MCF 10A (cell line): ENCODE data around the gene PUM2. TPM values are rescaled to one million over a fixed set of nuclear protein-coding genes. Genes with fewer than 3 reads are reported as not detected.
A peak's percentile ranks its signal among the peaks of the same experiment; 100 is the strongest.

Source experiments
- BruUV-seq: library from RNA; stranded (reverse); fragments of 400-500 nt; replicated peaks from 2 replicates; lab custom pipeline; 2021; lab: Mats Ljungman, UMichigan
- CTCF ChIA-PET: fragments of 300-600 bp; sonication (Branson Sonifier 250); formaldehyde crosslinking; extraction: SDS; loops from one replicate; lab custom pipeline; 2021; ENCODE audit warnings: antibody characterized with exemption, inconsistent platforms; lab: Yijun Ruan, JAX
- POLR2A ChIA-PET: fragments of 300-600, 350-650 bp; sonication (Branson Sonifier 250); formaldehyde crosslinking; extraction: SDS; loops from one replicate; lab custom pipeline; 2020; ENCODE audit warnings: antibody characterized with exemption, inconsistent platforms; lab: Yijun Ruan, JAX
- DNase-seq: peaks from one replicate; pipeline ENCODE4 v3.0.0-alpha.2; 2018; ENCODE audit not compliant: unreplicated experiment
- H3K27ac Mint-ChIP-seq: one replicate; pipeline ENCODE4 v1.8.0; 2022; ENCODE audit warnings: mild to moderate bottlenecking, low read depth, mixed read lengths; ENCODE audit not compliant: unreplicated experiment
- H3K27me3 Mint-ChIP-seq: one replicate; pipeline ENCODE4 v1.8.0; 2022; ENCODE audit warnings: mixed read lengths; ENCODE audit not compliant: insufficient read depth, unreplicated experiment
- H3K36me3 Mint-ChIP-seq: one replicate; pipeline ENCODE4 v1.8.0; 2022; ENCODE audit warnings: mild to moderate bottlenecking, moderate library complexity, mixed read lengths; ENCODE audit not compliant: insufficient read depth, unreplicated experiment
- H3K4me1 Mint-ChIP-seq: one replicate; pipeline ENCODE4 v1.8.0; 2022; ENCODE audit warnings: mixed read lengths; ENCODE audit not compliant: insufficient read depth, unreplicated experiment
- H3K4me3 Mint-ChIP-seq: one replicate; pipeline ENCODE4 v1.8.0; 2022; ENCODE audit warnings: mild to moderate bottlenecking, moderate library complexity, mixed read lengths; ENCODE audit not compliant: unreplicated experiment
- H3K9me3 Mint-ChIP-seq: one replicate; pipeline ENCODE4 v1.8.0; 2022; ENCODE audit warnings: mixed read lengths; ENCODE audit not compliant: unreplicated experiment
- intact Hi-C: fragments of 100-400 bp; cut with micrococcal nuclease; formaldehyde crosslinking; loops from 2 replicates; pipeline ENCODE4 v1.14.1; 2022
- total RNA-seq: library from RNA; stranded (reverse); gene quantifications from 2 replicates; pipeline ENCODE4 v1.2.3, GENCODE V29; 2022
- TF ChIP-seq, protein P1 (sequence below): fragments of 200-600 bp; IDR thresholded peaks from one replicate; pipeline ENCODE4 v1.8.0; 2022; ENCODE audit warnings: antibody characterized with exemption, mild to moderate bottlenecking; ENCODE audit not compliant: unreplicated experiment

PUM2 gene
- total RNA-seq, 1 experiment from 2014 or later: 86.7 TPM

DNA sequence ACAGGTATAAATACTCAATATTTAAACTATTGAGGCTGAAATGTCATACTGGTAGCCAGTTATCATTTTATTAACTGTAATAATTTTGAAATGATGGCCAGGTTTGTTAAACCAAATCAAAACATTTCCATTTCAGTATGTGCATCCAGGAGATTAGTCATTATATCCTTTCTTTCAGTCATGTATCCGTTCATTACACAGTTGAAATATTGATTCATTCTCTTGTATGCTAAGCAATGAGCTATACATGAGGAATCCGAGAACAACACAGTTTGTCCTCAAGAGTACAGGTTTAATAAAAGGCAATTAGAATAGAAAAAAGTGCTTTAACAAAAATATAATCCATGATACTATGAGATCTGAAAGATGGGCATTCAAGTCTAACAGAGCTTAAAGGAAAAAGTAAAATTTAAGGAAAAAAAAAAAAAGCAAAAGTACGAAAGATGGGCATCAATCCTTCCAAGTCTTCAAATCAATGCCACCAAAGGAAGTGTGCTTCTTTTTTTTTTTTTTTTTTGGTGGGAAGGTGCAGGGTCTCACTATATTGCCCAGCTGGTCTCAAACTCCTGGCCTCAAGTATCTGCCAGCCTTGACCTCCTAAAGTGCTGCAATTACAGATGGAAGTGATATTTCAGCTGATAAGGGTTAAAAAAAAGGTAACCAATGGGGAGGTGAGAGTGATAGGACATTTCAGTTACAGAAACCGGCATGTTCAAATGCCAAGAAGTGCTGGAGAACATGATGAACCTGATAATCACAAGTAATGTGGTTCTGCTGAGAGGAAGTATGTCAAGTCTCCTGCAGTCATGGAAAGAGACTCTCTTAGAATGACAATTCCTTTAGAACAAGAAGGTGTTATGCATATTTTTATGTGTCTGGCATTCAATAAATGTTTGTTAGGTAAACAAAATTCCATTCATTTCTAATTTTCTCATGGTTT is 35.8 kb downstream of the PUM2 start:
- ChIA-PET POLR2A (no interaction called here), CTCF (interaction anchor here (0.6 to 7.4 kb wide), 5 partner anchors 11 to 327 kb away, joined by 3 to 56 read pairs (median 3); no protein-coding TSS in a partner anchor)
- BruUV-seq: no TSS peak
- intact Hi-C loops: no loop called here
- no peaks in the 10 kb centered on the region for H3K4me1 Mint-ChIP-seq
- TF ChIP-seq, protein P1, sequence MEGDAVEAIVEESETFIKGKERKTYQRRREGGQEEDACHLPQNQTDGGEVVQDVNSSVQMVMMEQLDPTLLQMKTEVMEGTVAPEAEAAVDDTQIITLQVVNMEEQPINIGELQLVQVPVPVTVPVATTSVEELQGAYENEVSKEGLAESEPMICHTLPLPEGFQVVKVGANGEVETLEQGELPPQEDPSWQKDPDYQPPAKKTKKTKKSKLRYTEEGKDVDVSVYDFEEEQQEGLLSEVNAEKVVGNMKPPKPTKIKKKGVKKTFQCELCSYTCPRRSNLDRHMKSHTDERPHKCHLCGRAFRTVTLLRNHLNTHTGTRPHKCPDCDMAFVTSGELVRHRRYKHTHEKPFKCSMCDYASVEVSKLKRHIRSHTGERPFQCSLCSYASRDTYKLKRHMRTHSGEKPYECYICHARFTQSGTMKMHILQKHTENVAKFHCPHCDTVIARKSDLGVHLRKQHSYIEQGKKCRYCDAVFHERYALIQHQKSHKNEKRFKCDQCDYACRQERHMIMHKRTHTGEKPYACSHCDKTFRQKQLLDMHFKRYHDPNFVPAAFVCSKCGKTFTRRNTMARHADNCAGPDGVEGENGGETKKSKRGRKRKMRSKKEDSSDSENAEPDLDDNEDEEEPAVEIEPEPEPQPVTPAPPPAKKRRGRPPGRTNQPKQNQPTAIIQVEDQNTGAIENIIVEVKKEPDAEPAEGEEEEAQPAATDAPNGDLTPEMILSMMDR: no peak
- H3K4me3 Mint-ChIP-seq: no peak overlapping the region
- H3K27ac Mint-ChIP-seq: no peak overlapping the region
- H3K9me3 Mint-ChIP-seq: no peaks in the 10 kb centered on the region
- H3K36me3 Mint-ChIP-seq: peaks cover 83% of the 10 kb centered on the region
- no peaks in the 10 kb centered on the region for H3K27me3 Mint-ChIP-seq
- no peak for DNase-seq

DNA sequence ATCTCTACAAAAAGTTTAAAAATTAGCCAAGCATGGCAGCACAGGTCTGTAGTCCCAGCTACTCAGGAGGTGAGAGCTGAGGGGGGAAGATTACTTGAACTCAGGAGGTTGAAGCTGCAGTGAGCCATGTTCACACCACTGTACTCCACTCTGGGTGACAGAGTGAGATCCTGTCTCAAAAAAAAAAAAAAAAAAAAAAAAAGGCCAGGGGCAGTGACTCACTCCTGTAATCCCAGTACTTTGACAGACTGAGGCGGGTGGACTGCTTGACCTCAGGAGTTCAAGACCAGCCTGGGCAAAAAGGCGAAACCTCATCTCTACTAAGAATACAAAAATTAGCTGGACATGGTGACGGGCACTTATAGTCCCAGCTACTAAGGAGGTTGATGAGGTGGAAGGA is 37.0 kb downstream of the PUM2 start:
- H3K27me3 Mint-ChIP-seq: no peaks in the 10 kb centered on the region
- TF ChIP-seq, protein P1: no peak
- H3K4me3 Mint-ChIP-seq: no peak overlapping the region
- CTCF ChIA-PET: interaction anchor here (0.5 to 7.4 kb wide), 4 partner anchors 12 to 328 kb away, joined by 3 to 56 read pairs (median 9); no protein-coding TSS in a partner anchor
- H3K4me1 Mint-ChIP-seq: no peaks in the 10 kb centered on the region
- peak; percentile 26 for DNase-seq
- H3K27ac Mint-ChIP-seq: no peak overlapping the region
- no peaks in the 10 kb centered on the region for H3K9me3 Mint-ChIP-seq
- intact Hi-C loops: no loop called here
- peaks cover 84% of the 10 kb centered on the region for H3K36me3 Mint-ChIP-seq
- no TSS peak for BruUV-seq
- POLR2A ChIA-PET: no interaction called here

DNA sequence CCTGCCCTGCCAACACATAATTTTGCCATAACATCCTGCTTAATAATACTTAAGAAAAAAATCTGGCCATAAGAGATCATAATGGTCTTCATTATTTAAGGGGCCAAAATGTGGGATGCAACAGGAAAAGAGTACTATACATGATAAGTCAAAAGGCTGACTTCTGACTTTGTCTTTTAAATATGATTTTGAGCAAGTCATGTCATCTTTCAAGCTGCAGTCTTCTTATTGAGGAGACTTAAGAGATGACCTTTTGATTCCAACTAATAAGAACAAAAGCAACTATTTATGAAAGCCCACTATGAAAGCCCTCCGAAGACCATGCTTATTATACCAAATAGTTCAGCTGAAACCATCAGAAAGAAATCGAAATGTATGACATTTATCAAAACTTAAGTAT is 41.6 kb downstream of the PUM2 start:
- H3K9me3 Mint-ChIP-seq: no peaks in the 10 kb centered on the region
- peaks cover 82% of the 10 kb centered on the region for H3K36me3 Mint-ChIP-seq
- H3K27me3 Mint-ChIP-seq: no peaks in the 10 kb centered on the region
- TF ChIP-seq, protein P1: no peak
- ChIA-PET POLR2A (interaction anchor here (1.3 kb wide), 1 partner anchor 15 kb away, joined by 3 read pairs; no protein-coding TSS in a partner anchor), CTCF (interaction anchor here (0.6 to 2.9 kb wide), 11 partner anchors 9 to 199 kb away, joined by 3 to 16 read pairs (median 3); partner anchors contain the start of gene SDC1)
- no peak overlapping the region for H3K27ac Mint-ChIP-seq
- DNase-seq: no peak
- H3K4me3 Mint-ChIP-seq: no peak overlapping the region
- peaks cover 4% of the 10 kb centered on the region for H3K4me1 Mint-ChIP-seq
- no TSS peak for BruUV-seq
- intact Hi-C loops: no loop called here

DNA sequence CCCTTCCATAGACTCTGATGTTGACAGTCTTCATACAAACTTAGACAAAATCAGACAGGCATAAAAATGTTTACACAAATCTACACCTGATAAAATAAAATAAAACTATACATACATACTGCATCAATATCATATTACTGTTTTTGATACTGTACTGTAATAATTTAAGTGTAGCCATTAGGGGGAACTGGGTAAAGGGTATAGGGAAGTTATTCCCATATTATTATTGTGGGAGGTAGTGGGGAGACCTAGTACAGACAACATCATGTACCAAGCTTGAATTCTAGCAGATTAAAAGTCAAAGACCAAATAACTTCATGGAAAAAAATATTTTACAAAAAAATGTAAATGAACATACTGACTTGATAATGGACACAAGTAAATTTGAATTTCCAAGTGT is 43.3 kb downstream of the PUM2 start:
- peaks cover 74% of the 10 kb centered on the region for H3K36me3 Mint-ChIP-seq
- no TSS peak for BruUV-seq
- H3K9me3 Mint-ChIP-seq: no peaks in the 10 kb centered on the region
- H3K4me3 Mint-ChIP-seq: no peak overlapping the region
- ChIA-PET CTCF (interaction anchor here (1.0 to 2.9 kb wide), 2 partner anchors 14 to 19 kb away, joined by 4 to 12 read pairs; no protein-coding TSS in a partner anchor), POLR2A (interaction anchor here (1.1 to 1.5 kb wide), 2 partner anchors 9 to 201 kb away, joined by 3 read pairs; no protein-coding TSS in a partner anchor)
- peaks cover 10% of the 10 kb centered on the region for H3K4me1 Mint-ChIP-seq
- DNase-seq: no peak
- intact Hi-C loops: no loop called here
- TF ChIP-seq, protein P1: no peak
- no peaks in the 10 kb centered on the region for H3K27me3 Mint-ChIP-seq
- H3K27ac Mint-ChIP-seq: no peak overlapping the region
